Panc1 (cell line): ENCODE data around the gene CDKN1C. TPM values are rescaled to one million over a fixed set of nuclear protein-coding genes. Genes with fewer than 3 reads are reported as not detected.
A peak's percentile ranks its signal among the peaks of the same experiment; 100 is the strongest.

Experiments
- ATAC-seq: fragments of 200-7000 bp; cut with Tn5 transposase; 2 replicates; pipeline ENCODE4 v1.9.1; 2020; ENCODE audit warnings: mild to moderate bottlenecking, moderate library complexity
- BruUV-seq: library from RNA; stranded (reverse); fragments of 400-500 nt; replicated peaks from 2 replicates; lab custom pipeline; 2021; lab: Mats Ljungman, UMichigan
- CTCF ChIA-PET: fragments of 300-600 bp; sonication (Branson Sonifier 250); formaldehyde crosslinking; loops from one replicate; lab custom pipeline; 2022; ENCODE audit warnings: antibody characterized with exemption; lab: Charles Lee
- POLR2A ChIA-PET: fragments of 300-600 bp; sonication (Branson Sonifier 250); formaldehyde crosslinking; loops from one replicate; lab custom pipeline; 2022; ENCODE audit warnings: antibody characterized with exemption; lab: Charles Lee
- DNase-seq: peaks from one replicate; pipeline ENCODE4 v3.0.0-alpha.2; 2010; ENCODE audit warnings: low read depth, low spot score
- H3K27ac ChIP-seq: 2 replicates; pipeline ENCODE4 v1.5.1; 2011; ENCODE audit warnings: mild to moderate bottlenecking, low read length, inconsistent platforms
- H3K27me3 ChIP-seq: fragments of 200-500 bp; sonication (Bioruptor generic); 2 replicates; pipeline ENCODE4 v1.6.0; 2014; ENCODE audit warnings: low read length, inconsistent platforms; ENCODE audit not compliant: control insufficient read depth, insufficient read depth
- H3K36me3 ChIP-seq: fragments of 200-500 bp; sonication (Bioruptor generic); 2 replicates; pipeline ENCODE4 v1.5.1; 2014; ENCODE audit warnings: inconsistent platforms, mild to moderate bottlenecking, low read length, moderate library complexity; ENCODE audit not compliant: control insufficient read depth, insufficient read depth
- H3K4me1 ChIP-seq: 2 replicates; pipeline ENCODE4 v1.5.1; 2011; ENCODE audit warnings: inconsistent platforms, mild to moderate bottlenecking, low read length, moderate library complexity; ENCODE audit not compliant: control insufficient read depth, insufficient read depth
- H3K4me3 ChIP-seq, 2 experiments: 2 replicates each; pipeline ENCODE4 v1.5.1; 2011 to 2012; ENCODE audit warnings: low read depth in 2 of 2, low read length in 2 of 2, mild to moderate bottlenecking in 2 of 2, inconsistent platforms in 1 of 2, moderate library complexity in 1 of 2
- H3K9me3 ChIP-seq: fragments of 200-500 bp; sonication (Bioruptor generic); 2 replicates; pipeline ENCODE4 v1.5.1; 2014; ENCODE audit warnings: low read depth, mild to moderate bottlenecking, inconsistent platforms, low read length, moderate library complexity; ENCODE audit not compliant: control insufficient read depth, insufficient read depth
- CTCF ChIP-seq: fragments of 450-650 bp; IDR thresholded peaks from 2 replicates; pipeline ENCODE4 v1.5.1; 2017; ENCODE audit warnings: mild to moderate bottlenecking
- POLR2AphosphoS5 ChIP-seq: IDR thresholded peaks from 2 replicates; pipeline ENCODE4 v1.6.1; 2012; ENCODE audit warnings: mild to moderate bottlenecking, low read depth, low read length, moderate library complexity
- REST ChIP-seq, 2 experiments: IDR thresholded peaks; 2 replicates each; pipeline ENCODE4 v1.6.1; 2011 to 2012; ENCODE audit warnings: low read depth in 2 of 2, control low read depth in 1 of 2, low read length in 1 of 2, mild to moderate bottlenecking in 1 of 2, moderate library complexity in 1 of 2; ENCODE audit not compliant: insufficient read depth in 1 of 2
- SIN3A ChIP-seq: IDR thresholded peaks from 2 replicates; pipeline ENCODE4 v1.6.1; 2012; ENCODE audit warnings: low read depth, mild to moderate bottlenecking, low read length, moderate library complexity, borderline replicate concordance; ENCODE audit not compliant: insufficient read depth
- TCF7L2 ChIP-seq: IDR thresholded peaks from 2 replicates; pipeline ENCODE4 v1.6.1; 2011; ENCODE audit warnings: mild to moderate bottlenecking, low read depth, low read length, inconsistent platforms
- in situ Hi-C: cut with HindIII; loops from 2 replicates; pipeline ENCODE4 v1.10.0; 2016; ENCODE audit warnings: low sequenced_read_pairs, low pct_unique_long_range_greater_than_20kb
- intact Hi-C: fragments of 100-400 bp; cut with micrococcal nuclease; formaldehyde crosslinking; loops from one replicate; pipeline ENCODE4 v1.10.0; 2022; ENCODE audit not compliant: unreplicated experiment
- total RNA-seq: library from RNA; stranded (reverse); gene quantifications from one replicate; pipeline ENCODE4 v1.2.1, GENCODE V29; 2021; ENCODE audit not compliant: unreplicated experiment

Gene CDKN1C
- total RNA-seq, 1 experiment from 2014 or later: 4.6 TPM

- peak overlapping the region; percentile 84 to 98 for H3K4me3 ChIP-seq
- CTCF ChIA-PET: interaction anchor here (0.8 kb wide), 1 partner anchor 1396 kb away, joined by 3 read pairs; no protein-coding TSS in a partner anchor
- ATAC-seq: no peak
Observed at GRCh38 chr11:2927121-2927800, 41.7 kb upstream of the CDKN1C start.

More at GRCh38 chr11:2927121-2927800, 41.7 kb upstream of the CDKN1C start:
- Histone ChIP-seq H3K27me3 (no peaks in the 10 kb centered on the region), H3K9me3 (no peaks in the 10 kb centered on the region), H3K27ac (peak overlapping the region; percentile 87), H3K36me3 (no peaks in the 10 kb centered on the region; the same call in 1 of the 2 replicates), H3K4me1 (peaks cover 59% of the 10 kb centered on the region)
- in situ Hi-C loops (no loop called here), intact Hi-C loops (no loop called here)
- BruUV-seq: no TSS peak
- POLR2A ChIA-PET: interaction anchor here (0.6 kb wide), 1 partner anchor 65 kb away, joined by 3 read pairs; the partner anchor contains the start of gene NAP1L4
- no peak for TF ChIP-seq POLR2AphosphoS5
- TF ChIP-seq REST (IDR thresholded peaks at IDR 0.05; ENCODE audit: insufficient read depth in 1 of 2, low read depth in 2 of 2, low read length in 1 of 2): no peak
- TF ChIP-seq CTCF: no peak
- TF ChIP-seq SIN3A: no peak
- TF ChIP-seq TCF7L2: no peak; the same call in 1 of the 2 replicates
- DNase-seq: no peak
